ENCODE results near the gene LSM12.

Gene LSM12

DNA sequence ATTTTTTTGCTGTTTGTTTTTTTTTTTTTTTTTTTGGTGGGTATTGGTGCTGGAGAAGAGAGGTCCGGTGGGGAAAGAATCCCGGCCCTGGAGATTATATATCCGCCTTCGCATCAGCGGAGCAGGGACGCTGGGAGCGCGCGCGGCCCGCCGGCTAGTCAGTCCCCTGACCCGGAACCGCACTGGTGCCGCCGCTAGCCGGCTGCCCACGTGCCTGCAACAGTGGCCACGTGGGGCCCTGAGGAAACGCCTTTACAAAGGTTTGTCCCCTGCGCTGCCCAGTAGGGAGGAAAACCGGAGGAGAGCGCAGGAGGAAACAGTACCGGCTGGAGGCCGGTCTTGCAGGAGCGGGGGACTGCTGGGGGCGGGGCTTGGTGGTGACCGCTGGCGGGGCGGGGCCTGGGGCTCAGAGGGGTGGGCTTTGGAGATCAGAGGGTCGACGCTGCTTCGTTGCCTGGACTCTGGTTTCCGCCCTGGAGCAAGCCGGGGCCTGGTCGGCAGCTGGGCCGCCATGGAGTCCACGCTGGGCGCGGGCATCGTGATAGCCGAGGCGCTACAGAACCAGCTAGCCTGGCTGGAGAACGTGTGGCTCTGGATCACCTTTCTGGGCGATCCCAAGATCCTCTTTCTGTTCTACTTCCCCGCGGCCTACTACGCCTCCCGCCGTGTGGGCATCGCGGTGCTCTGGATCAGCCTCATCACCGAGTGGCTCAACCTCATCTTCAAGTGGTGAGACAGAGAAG is 4.2 kb upstream of the LSM12 start, which contains the start of gene G6PC3 (continued):
- TF ChIP-seq ZNF529 (tag by site-specific recombination; IDR thresholded peaks at IDR 0.05; ENCODE audit: insufficient replicate concordance) (no peak), ZNF624 (tag by site-specific recombination; IDR thresholded peaks at IDR 0.05) (no peak), HOXC10 (CRISPR knock-in tag; IDR thresholded peaks at IDR 0.05) (no peak), ZNF501 (tag by site-specific recombination; IDR thresholded peaks at IDR 0.05) (peak; percentile 85), SALL2 (tag by site-specific recombination; IDR thresholded peaks at IDR 0.05; ENCODE audit: borderline replicate concordance) (no peak), ZFHX2 (tag by site-specific recombination; conservative IDR thresholded peaks at IDR 0.05) (peak; percentile 75), ZNF560 (tag by site-specific recombination; IDR thresholded peaks at IDR 0.05; ENCODE audit: borderline replicate concordance) (no peak), ZNF10 (tag by site-specific recombination; IDR thresholded peaks at IDR 0.05) (peak; percentile 78), ZNF623 (tag by site-specific recombination; IDR thresholded peaks at IDR 0.05) (no peak), ZNF626 (tag by site-specific recombination; IDR thresholded peaks at IDR 0.05) (no peak), ZNF776 (tag by site-specific recombination; IDR thresholded peaks at IDR 0.05; ENCODE audit: borderline replicate concordance) (no peak), ZNF585B (tag by site-specific recombination; IDR thresholded peaks at IDR 0.05) (no peak), HOXA7 (CRISPR knock-in tag; IDR thresholded peaks at IDR 0.05; ENCODE audit: borderline replicate concordance) (no peak), HOXD13 (CRISPR knock-in tag; IDR thresholded peaks at IDR 0.05; ENCODE audit: borderline replicate concordance) (no peak), ZNF596 (tag by site-specific recombination; IDR thresholded peaks at IDR 0.05) (no peak), MEIS1 (CRISPR knock-in tag; IDR thresholded peaks at IDR 0.05; ENCODE audit: borderline replicate concordance) (no peak), GLI4 (tag by site-specific recombination; IDR thresholded peaks at IDR 0.05) (no peak), ZBTB20 (tag by site-specific recombination; IDR thresholded peaks at IDR 0.05) (peak; percentile 98), ZNF433 (tag by site-specific recombination; IDR thresholded peaks at IDR 0.05; ENCODE audit: low read depth) (no peak), ZNF707 (tag by site-specific recombination; IDR thresholded peaks at IDR 0.05) (no peak), ZNF558 (tag by site-specific recombination; IDR thresholded peaks at IDR 0.05) (no peak), SP3 (tag by site-specific recombination; IDR thresholded peaks at IDR 0.05) (peak; percentile 79), ZFP69B (tag by site-specific recombination; IDR thresholded peaks at IDR 0.05) (peak; percentile 55), ZNF521 (tag by site-specific recombination; IDR thresholded peaks at IDR 0.05) (no peak), ZNF266 (tag by site-specific recombination; IDR thresholded peaks at IDR 0.05; ENCODE audit: low read depth) (no peak), ZNF791 (tag by site-specific recombination; IDR thresholded peaks at IDR 0.05) (no peak), ZIC2 (tag by site-specific recombination; IDR thresholded peaks at IDR 0.05) (peak; percentile 78), ZNF639 (tag by site-specific recombination; IDR thresholded peaks at IDR 0.05) (peak; percentile 14; the same call in 1 of the 2 replicates), ZBTB8A (tag by site-specific recombination; IDR thresholded peaks at IDR 0.05) (peak; percentile 53), ZNF133 (tag by site-specific recombination; IDR thresholded peaks at IDR 0.05) (no peak), PRDM2 (tag by site-specific recombination; IDR thresholded peaks at IDR 0.05; ENCODE audit: borderline replicate concordance) (no peak)

Data from HEK293 (cell line).